Measurements from ENCODE around the gene PLXDC1.
A peak's percentile ranks its signal among the peaks of the same experiment; 100 is the strongest.

PLXDC1 gene

DNA sequence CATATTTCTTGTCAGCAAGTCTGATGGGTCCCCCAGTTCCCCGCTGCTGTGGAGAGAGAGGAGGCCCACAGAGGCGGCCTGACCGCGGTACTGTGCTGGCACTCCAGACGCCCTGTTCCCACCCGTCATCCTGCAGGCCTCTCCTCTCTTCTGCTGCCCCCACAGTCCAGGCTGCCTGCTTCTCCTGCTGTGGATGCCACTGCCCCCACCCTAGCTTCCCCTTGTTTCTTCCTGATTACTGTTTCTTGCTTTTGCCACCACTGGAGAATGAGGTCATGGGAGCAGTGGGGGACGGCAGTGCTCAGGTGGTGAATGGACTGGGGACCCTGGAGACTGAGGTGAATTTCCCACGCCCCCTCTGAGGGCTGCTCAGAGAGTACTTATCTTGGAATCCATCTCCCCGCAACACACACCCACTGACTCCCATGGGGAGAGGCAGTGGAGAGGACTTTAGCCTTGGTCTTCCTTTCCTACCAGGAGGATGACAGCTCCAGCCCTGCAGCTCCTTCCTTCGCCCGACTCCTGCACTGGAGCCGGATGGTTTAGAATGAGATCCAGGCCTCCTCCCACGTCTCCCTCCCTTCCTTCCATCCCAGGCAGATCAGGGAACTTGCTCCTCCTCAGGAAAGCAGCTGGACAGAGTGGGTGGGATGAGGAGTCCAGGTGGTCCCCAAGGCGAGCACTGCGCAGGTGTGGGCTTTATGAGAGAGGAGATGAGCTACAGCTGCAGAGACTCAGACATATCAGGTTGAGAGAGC is 60.4 kb downstream of the PLXDC1 start:
- Histone ChIP-seq H3K4me1 (ENCODE audit: control insufficient read depth, insufficient read depth, low read length) (no peaks in the 10 kb centered on the region), H3K4me3 (ENCODE audit: low read depth, low read length) (no peak overlapping the region), H3K36me3 (ENCODE audit: control insufficient read depth in 2 of 2, insufficient read depth in 1 of 2, low read length in 2 of 2) (no peaks in the 10 kb centered on the region), H3K27ac (ENCODE audit: extremely low read depth, low read depth, low read length) (no peak overlapping the region), H3K9me3 (ENCODE audit: control insufficient read depth, insufficient read depth, low read depth, low read length) (no peaks in the 10 kb centered on the region)
- TF ChIP-seq GLIS1 (tag by site-specific recombination; IDR thresholded peaks at IDR 0.05) (peak; percentile 88), ZNF37A (tag by site-specific recombination; IDR thresholded peaks at IDR 0.05) (no peak), ZIC2 (tag by site-specific recombination; IDR thresholded peaks at IDR 0.05) (peak; percentile 91), REPIN1 (tag by site-specific recombination; IDR thresholded peaks at IDR 0.05; ENCODE audit: low read depth) (no peak), ZFHX2 (tag by site-specific recombination; conservative IDR thresholded peaks at IDR 0.05) (peak; percentile 79), EGR2 (tag by site-specific recombination; IDR thresholded peaks at IDR 0.05; ENCODE audit: low read depth) (peak; percentile 63), GLIS2 (tag by site-specific recombination; IDR thresholded peaks at IDR 0.05) (no peak), FEZF1 (tag by site-specific recombination; IDR thresholded peaks at IDR 0.05) (no peak), ZNF341 (tag by site-specific recombination; IDR thresholded peaks at IDR 0.05; ENCODE audit: low read depth) (no peak), ZNF837 (tag by site-specific recombination; IDR thresholded peaks at IDR 0.05) (no peak), ZSCAN23 (tag by site-specific recombination; IDR thresholded peaks at IDR 0.05) (no peak), ZNF133 (tag by site-specific recombination; IDR thresholded peaks at IDR 0.05) (no peak)
- POLR2A ChIA-PET, result no interaction called here
- CTCF ChIA-PET, result interaction anchor here (0.6 to 0.9 kb wide), 3 partner anchors 14 to 664 kb away, joined by 3 read pairs; no protein-coding TSS in a partner anchor

DNA sequence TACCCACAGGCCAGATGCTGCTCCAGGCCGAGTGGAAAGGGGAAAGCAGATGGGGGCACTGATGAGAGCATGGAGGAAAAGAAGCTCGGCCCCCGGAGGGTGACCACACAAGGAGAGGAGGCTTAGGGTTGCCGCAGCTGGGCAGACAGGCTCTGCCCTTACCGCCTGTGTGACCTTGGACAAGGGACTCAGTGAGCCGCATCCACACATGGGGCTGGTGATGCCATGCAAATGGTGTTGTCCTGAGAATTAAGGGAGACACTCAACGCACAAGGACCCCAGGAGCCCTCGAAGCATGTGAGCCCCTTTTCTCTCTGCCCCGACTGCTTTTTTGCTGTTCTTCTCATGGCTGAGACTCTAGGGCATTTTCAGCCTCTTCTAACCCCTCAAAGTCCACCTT is 61.0 kb downstream of the PLXDC1 start:
- Histone ChIP-seq H3K4me1 (ENCODE audit: control insufficient read depth, insufficient read depth, low read length) (no peaks in the 10 kb centered on the region), H3K4me3 (ENCODE audit: low read depth, low read length) (no peak overlapping the region), H3K27ac (ENCODE audit: extremely low read depth, low read depth, low read length) (no peak overlapping the region), H3K9me3 (ENCODE audit: control insufficient read depth, insufficient read depth, low read depth, low read length) (no peaks in the 10 kb centered on the region), H3K36me3 (ENCODE audit: control insufficient read depth in 2 of 2, insufficient read depth in 1 of 2, low read length in 2 of 2) (no peaks in the 10 kb centered on the region)
- TF ChIP-seq ZNF792 (tag by site-specific recombination; IDR thresholded peaks at IDR 0.05) (no peak), ZNF624 (tag by site-specific recombination; IDR thresholded peaks at IDR 0.05) (no peak)
- POLR2A ChIA-PET, result no interaction called here
- CTCF ChIA-PET, result interaction anchor here (0.9 kb wide), 1 partner anchor 13 kb away, joined by 3 read pairs; no protein-coding TSS in a partner anchor

DNA sequence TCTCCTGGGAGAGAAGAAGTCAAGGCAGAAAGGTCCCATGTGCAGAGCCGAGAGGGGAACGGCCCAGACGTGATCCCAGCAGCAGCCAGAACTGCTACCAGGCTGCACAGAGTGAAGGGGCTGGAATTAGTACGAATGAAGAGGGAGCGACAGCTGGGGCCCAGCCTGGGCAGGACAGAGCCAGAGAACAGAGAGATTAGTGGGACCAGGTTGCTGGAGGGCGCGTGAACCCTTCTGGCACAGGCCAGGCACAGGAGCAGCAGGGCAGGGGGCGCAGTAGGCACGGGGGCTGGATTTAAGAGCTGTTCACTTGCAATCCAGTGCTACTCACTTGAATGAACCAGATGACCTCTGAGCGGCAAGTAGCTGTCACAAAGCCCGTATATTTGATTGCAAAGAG is 66.9 kb downstream of the PLXDC1 start:
- no peak overlapping the region for H3K4me3 ChIP-seq (ENCODE audit: low read depth, low read length)
- peaks cover 15% of the 10 kb centered on the region for H3K4me1 ChIP-seq (ENCODE audit: control insufficient read depth, insufficient read depth, low read length)
- no peak overlapping the region for H3K27ac ChIP-seq (ENCODE audit: extremely low read depth, low read depth, low read length)
- H3K36me3 ChIP-seq (ENCODE audit: control insufficient read depth in 2 of 2, insufficient read depth in 1 of 2, low read length in 2 of 2), result no peaks in the 10 kb centered on the region
- no peaks in the 10 kb centered on the region for H3K9me3 ChIP-seq (ENCODE audit: control insufficient read depth, insufficient read depth, low read depth, low read length)
- CTCF ChIA-PET, result no interaction called here
- POLR2A ChIA-PET, result no interaction called here
- TF ChIP-seq, protein P1, sequence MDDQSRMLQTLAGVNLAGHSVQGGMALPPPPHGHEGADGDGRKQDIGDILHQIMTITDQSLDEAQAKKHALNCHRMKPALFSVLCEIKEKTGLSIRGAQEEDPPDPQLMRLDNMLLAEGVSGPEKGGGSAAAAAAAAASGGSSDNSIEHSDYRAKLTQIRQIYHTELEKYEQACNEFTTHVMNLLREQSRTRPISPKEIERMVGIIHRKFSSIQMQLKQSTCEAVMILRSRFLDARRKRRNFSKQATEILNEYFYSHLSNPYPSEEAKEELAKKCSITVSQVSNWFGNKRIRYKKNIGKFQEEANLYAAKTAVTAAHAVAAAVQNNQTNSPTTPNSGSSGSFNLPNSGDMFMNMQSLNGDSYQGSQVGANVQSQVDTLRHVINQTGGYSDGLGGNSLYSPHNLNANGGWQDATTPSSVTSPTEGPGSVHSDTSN (CRISPR knock-in tag; IDR thresholded peaks at IDR 0.05), result no peak
- no peak for TF ChIP-seq ZNF48 (tag by site-specific recombination; IDR thresholded peaks at IDR 0.05)
- TF ChIP-seq ZNF768 (tag by site-specific recombination; IDR thresholded peaks at IDR 0.05), result no peak
- TF ChIP-seq GLIS2 (tag by site-specific recombination; IDR thresholded peaks at IDR 0.05), result no peak
- TF ChIP-seq ZNF561 (tag by site-specific recombination; IDR thresholded peaks at IDR 0.05; ENCODE audit: borderline replicate concordance), result no peak
- TF ChIP-seq, protein P2, sequence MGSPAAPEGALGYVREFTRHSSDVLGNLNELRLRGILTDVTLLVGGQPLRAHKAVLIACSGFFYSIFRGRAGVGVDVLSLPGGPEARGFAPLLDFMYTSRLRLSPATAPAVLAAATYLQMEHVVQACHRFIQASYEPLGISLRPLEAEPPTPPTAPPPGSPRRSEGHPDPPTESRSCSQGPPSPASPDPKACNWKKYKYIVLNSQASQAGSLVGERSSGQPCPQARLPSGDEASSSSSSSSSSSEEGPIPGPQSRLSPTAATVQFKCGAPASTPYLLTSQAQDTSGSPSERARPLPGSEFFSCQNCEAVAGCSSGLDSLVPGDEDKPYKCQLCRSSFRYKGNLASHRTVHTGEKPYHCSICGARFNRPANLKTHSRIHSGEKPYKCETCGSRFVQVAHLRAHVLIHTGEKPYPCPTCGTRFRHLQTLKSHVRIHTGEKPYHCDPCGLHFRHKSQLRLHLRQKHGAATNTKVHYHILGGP (tag by site-specific recombination; IDR thresholded peaks at IDR 0.05), result no peak
- TF ChIP-seq PRDM1 (tag by site-specific recombination; IDR thresholded peaks at IDR 0.05), result no peak
- no peak for TF ChIP-seq ZNF311 (tag by site-specific recombination; IDR thresholded peaks at IDR 0.05; ENCODE audit: borderline replicate concordance)
- TF ChIP-seq ZEB2 (tag by site-specific recombination; IDR thresholded peaks at IDR 0.05), result no peak
- no peak for TF ChIP-seq REPIN1 (tag by site-specific recombination; IDR thresholded peaks at IDR 0.05; ENCODE audit: low read depth)
- TF ChIP-seq, protein P3, sequence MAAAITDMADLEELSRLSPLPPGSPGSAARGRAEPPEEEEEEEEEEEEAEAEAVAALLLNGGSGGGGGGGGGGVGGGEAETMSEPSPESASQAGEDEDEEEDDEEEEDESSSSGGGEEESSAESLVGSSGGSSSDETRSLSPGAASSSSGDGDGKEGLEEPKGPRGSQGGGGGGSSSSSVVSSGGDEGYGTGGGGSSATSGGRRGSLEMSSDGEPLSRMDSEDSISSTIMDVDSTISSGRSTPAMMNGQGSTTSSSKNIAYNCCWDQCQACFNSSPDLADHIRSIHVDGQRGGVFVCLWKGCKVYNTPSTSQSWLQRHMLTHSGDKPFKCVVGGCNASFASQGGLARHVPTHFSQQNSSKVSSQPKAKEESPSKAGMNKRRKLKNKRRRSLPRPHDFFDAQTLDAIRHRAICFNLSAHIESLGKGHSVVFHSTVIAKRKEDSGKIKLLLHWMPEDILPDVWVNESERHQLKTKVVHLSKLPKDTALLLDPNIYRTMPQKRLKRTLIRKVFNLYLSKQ (tag by site-specific recombination; IDR thresholded peaks at IDR 0.05; ENCODE audit: borderline replicate concordance), result no peak
- TF ChIP-seq ZNF302 (tag by site-specific recombination; IDR thresholded peaks at IDR 0.05; ENCODE audit: low read depth), result no peak
- TF ChIP-seq, protein P4, sequence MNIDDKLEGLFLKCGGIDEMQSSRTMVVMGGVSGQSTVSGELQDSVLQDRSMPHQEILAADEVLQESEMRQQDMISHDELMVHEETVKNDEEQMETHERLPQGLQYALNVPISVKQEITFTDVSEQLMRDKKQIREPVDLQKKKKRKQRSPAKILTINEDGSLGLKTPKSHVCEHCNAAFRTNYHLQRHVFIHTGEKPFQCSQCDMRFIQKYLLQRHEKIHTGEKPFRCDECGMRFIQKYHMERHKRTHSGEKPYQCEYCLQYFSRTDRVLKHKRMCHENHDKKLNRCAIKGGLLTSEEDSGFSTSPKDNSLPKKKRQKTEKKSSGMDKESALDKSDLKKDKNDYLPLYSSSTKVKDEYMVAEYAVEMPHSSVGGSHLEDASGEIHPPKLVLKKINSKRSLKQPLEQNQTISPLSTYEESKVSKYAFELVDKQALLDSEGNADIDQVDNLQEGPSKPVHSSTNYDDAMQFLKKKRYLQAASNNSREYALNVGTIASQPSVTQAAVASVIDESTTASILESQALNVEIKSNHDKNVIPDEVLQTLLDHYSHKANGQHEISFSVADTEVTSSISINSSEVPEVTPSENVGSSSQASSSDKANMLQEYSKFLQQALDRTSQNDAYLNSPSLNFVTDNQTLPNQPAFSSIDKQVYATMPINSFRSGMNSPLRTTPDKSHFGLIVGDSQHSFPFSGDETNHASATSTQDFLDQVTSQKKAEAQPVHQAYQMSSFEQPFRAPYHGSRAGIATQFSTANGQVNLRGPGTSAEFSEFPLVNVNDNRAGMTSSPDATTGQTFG (tag by site-specific recombination; IDR thresholded peaks at IDR 0.05; ENCODE audit: borderline replicate concordance), result no peak
- no peak for TF ChIP-seq ZNF274 (IDR thresholded peaks at IDR 0.05; ENCODE audit: low read length)
- no peak for TF ChIP-seq ZNF274 (tag by site-specific recombination; IDR thresholded peaks at IDR 0.05; ENCODE audit: borderline replicate concordance)
